Measurements from ENCODE around the gene CCDC33.

The CCDC33 gene

DNA sequence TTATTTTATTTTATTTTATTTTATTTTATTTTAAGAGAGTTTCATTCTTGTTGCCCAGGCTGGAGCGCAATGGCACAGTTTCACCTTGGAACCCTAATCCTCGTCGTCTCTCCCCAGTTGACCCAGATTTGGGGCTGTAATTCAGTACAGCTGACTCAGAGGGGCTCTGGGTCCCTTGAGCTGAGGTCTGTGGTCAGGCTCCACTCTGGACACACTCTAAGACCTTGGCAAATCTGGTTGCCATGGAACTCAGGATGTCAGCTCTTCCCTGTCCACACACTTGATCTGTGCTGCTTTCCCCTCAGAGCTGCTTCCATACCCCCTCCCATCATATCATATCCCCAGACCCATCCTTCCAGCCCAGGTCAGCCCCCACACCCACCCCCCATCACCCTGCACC, 132.0 kb downstream of the CCDC33 start:
- no peak for DNase-seq

GRCh38 chr15:74369084-74369745, 133.1 kb downstream of the CCDC33 start:
- DNase-seq = no peak

GRCh38 chr15:74369756-74370155, 133.6 kb downstream of the CCDC33 start:
- DNase-seq = no peak

DNA sequence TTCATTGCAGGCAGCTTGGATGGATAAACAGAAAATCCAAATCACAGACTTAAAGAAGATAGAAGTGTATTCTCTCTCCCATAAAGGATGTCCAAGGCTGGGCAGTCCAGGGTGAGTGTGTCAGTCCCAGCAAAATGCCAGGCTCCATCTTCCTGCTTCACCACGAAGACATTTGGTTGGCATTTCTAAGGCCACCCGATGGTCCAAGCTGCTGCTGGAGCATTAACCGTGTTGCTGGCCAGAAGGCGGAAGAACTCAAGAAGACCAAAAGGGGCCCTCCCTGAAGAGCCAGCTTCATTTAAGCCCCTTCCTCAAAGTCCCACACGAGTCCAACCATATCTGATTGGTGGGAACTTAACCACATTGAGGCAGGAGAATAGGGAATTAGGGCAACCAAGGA, 134.3 kb downstream of the CCDC33 start:
- DNase-seq = no peak

- no peak for DNase-seq
These were observed 137.0 kb downstream of the CCDC33 start for GRCh38 chr15:74373056-74373650.

DNA sequence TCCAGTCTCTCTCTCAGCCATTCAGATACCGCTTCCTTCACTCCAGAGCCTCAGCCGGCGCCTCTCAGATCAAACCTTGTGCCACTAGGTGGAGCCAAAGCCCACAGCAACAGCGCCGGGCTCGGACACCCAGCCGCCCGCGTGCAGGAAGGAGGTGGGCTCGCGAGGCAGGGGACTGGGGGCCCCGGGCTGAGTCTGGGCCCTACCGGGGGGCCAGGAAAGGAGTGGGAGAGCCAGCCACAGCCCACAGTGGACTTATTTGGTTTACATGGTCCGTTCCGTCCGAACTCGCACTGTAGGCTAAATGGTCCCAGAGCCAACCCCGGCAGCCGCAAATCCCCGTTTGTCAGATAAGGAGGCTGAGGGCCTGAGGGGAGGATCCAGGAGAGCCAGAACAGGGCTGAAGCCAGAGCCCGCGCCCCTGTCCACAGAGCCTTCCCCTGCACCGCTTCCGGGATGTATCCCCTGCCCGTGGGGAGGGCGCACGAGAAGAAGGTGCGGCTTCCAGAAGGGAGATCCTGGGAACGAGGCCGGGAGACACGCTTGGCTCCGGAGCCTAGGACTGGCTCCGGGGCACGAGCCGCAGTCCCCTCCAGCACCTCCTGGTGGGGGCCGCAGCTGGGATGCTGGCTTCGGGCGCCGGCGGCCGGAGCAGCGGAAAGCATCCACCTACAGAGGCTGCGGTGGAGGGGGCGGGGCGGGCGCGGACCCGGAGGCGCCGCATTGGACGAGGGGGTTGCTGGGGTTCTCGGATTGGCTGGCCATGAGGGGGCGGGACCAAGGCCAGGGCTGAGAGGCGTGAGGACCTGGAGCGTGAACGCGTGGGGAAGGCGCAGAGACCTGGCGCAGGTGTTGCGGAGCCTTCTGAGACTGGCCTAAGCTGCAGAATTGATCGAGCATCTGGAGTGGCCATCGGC, 137.9 kb downstream of the CCDC33 start:
- DNase-seq = peak; percentile 91

DNA sequence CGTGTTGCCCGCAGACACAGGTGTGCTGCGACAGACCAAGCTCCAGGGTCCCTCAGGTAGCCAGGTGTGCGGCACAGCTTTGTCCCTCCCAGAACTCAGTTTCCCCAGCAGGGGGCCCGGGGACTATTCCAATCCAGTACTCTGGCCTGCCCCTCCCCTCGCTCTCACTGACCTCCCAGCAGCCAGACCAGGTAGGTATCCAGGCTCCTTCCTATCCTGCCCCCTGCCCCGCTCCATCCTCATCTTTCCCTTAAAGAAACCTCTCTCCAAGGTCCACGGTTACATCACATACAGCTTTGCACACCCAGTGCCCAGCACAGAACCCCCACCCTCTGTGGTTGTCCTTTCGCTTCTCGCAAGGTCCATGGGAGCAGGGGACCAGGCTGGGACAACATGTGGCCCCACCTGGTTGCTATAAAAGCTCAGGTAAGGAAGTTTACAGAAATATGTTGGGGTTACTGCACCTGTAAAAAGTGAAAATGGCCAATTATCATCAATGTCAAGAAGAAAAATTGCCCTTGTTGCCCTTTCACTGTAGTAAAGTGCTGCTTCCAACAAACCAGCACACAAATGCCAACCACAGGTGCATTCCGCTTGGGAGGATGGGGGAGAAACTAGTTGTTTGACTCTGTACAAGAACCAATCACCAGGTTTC, 138.6 kb downstream of the CCDC33 start:
- DNase-seq = peak; percentile 58

- peak; percentile 68 for DNase-seq
These were observed 139.2 kb downstream of the CCDC33 start for GRCh38 chr15:74375303-74375693.

GRCh38 chr15:74376226-74376625, 140.1 kb downstream of the CCDC33 start:
- no peak for DNase-seq

GRCh38 chr15:74376825-74377581, 140.9 kb downstream of the CCDC33 start:
- no peak for DNase-seq

DNA sequence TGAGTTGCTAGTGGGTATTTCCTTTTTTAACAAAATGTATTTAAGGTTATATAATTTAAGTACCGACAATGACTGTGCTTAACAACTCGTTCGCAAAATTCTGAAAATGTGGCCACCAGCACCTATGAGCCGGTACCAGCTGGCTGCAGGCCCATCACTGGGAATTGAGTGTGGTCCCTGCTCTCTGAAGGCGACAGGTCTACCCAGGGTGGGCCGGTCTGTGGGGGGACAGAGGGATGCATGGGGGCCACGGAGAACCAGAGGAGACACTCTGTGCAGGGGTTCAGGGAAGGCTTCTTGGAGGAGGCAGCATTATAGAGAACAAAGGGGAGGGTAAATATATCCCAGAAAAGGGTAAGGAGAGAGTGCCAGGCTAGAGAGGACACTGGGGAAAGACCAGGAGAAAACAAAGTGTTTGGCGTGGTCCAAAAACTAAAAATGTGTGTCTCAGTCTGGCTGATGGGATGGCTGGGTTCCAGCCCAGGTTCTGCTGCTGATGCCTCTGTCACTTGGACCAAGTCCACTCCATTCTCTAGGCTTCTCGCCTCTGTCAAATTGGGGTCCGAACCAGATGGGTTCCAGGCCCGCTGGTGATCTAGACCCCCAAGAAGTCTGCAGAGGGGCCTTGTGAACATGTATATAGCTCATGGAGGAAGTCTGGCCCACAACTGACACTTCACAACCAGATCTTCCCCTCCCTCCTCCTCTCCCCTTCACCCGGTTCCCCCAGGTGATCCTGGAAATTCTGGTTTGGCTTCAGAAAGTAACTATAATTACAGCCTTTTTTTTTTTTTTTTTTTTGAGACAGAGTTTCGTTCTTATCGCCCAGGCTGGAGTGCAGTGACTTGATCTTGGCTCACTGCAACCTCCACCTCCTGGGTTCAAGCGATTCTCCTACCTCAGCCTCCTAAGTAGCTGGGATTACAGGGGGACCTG, 142.0 kb downstream of the CCDC33 start:
- no peak for DNase-seq

DNA sequence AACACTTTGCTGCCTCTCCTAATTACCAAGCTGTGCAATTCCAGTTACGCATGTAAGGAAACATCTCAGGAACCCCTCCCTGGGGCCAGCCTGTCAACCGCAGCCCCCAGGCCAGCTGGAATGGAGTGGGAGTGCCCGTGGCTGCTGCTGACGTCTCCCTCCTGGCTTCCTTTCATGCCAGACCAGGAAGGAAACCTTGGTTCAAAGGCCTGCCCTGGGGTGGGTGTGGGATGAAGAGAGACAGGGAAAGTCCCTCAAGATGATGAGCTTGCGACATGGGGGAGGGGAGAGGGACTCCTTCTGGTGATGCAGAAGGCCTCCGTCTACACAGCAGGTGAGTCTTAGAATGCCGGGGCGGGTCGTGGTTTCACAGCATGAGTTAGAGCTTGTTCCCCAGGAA, 142.7 kb downstream of the CCDC33 start:
- no peak for DNase-seq

DNA sequence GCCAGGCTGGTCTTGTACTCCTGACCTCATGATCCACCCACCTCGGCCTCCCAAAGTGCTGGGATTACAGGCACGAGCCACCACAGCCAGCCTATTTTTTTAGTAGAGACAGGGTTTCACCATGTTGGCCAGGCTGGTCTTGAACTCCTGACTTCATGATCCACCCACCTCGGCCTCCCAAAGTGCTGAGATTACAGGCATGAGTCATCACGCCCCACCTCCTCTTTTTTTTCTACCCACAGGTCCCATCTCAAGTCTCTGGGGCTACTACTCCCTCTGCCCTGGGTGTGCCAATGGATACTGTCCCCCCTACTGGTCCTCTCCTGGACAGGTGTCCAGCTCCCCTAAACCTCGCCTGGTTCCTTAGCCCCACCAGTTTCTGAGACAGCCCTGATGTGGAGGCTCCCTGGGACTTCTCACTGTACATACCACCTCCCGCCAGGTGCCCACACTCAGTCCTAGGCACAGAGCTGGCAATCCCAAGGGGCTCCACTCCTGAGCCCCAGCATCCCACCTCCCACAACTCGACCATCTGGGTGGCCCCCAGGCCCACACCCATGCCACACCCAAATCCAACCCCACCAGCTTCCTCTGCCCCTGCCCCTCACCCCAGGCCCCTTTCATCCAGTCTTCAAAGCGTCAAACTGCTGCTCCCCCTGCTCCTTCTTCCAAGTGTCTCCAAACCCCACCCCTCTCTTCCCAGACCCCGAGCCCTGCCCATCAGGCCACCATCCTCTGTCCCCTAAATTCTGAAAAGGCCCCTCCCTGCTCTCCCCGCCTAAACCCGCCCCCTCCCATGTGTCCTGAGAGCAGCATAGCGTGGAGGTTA, 144.4 kb downstream of the CCDC33 start:
- no peak for DNase-seq

- DNase-seq = no peak
These were observed 145.0 kb downstream of the CCDC33 start for GRCh38 chr15:74381190-74381453.

GRCh38 chr15:74381481-74381880, 145.4 kb downstream of the CCDC33 start:
- no peak for DNase-seq

- peak; percentile 60 for DNase-seq
These were observed 146.1 kb downstream of the CCDC33 start for GRCh38 chr15:74382004-74382816.

GRCh38 chr15:74383286-74383685, 147.2 kb downstream of the CCDC33 start:
- DNase-seq = no peak

DNA sequence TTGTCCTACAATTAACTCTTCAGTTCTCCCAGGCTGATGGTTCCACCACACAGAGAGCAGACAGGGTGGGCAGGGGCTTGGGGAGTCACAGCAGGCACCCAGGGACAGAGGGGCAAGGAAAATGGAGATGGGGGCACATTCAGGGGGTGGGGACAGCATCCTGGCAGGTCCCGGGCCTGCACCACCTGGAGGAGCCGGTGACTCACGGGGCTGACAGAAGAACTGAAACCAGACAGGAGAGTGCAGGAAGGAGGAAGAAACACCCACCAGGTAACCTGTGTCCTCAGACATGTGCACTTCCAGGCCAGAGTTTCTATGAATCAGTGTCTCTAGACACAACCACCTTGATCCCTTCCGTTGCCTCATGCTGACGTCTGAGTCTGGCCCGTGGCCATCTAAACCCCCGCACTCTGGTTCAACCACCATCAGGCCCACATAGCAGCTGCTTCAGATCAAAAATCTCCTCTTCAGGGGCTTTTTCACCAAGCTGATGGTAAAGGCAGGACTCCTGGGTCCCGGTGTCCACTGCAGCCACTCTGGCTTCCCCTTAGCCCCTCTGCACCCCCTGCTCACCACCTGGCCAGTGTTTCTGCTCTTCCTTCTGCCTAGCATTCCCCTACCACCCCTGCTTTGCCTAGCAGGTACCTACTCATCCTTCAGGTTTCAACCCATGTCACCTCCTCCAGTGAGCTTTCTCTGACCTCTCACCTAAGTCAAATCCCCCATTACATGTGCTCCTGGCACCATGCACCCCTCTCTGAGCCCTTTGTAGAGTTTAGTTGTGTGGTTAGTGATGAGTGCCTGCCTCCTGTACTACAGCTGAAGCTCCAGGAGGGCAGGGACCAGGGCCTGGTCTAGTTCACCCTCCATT, 147.8 kb downstream of the CCDC33 start:
- no peak for DNase-seq

- DNase-seq = no peak
These were observed 148.4 kb downstream of the CCDC33 start for GRCh38 chr15:74384566-74384880.

Data from NCI-H345 (cell line).